ENCODE measurements around the gene ZSWIM8.

The ZSWIM8 gene

DNA sequence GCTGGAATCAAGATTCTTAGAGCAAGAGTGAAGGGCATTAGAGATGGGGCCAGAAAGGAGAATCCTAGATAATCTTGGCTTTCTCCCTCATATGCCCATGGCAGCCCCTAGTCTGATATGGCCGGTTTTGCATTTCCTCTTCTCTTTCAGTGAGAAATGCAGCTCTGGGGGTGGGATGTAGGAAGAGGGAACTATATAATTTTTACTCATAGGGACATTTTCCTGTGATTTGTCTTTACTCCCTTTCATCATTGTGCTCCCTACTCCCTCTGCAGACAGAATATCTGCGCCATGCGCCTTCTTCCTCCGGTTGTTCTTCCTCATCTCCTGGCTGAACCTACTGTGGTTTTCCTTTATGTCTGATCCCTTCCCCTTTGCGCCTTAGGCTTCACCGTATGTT, 20.3 kb upstream of the ZSWIM8 start:
- peaks cover 95% of the 10 kb centered on the region for H3K36me3 ChIP-seq (ENCODE audit: low read depth)
- H3K27me3 ChIP-seq (ENCODE audit: insufficient read depth, poor library complexity, severe bottlenecking), result no peaks in the 10 kb centered on the region
- ATAC-seq (ENCODE audit: low read depth), result no peak
- H3K4me1 ChIP-seq (ENCODE audit: insufficient read depth, poor library complexity, severe bottlenecking), result peaks cover 16% of the 10 kb centered on the region
- no peaks in the 10 kb centered on the region for H3K9me3 ChIP-seq (ENCODE audit: severe bottlenecking)
- no peak overlapping the region for H3K4me3 ChIP-seq (ENCODE audit: severe bottlenecking)
- H3K27ac ChIP-seq (ENCODE audit: poor library complexity, severe bottlenecking), result no peak overlapping the region
- no peak for DNase-seq (ENCODE audit: low spot score)
- TF ChIP-seq, protein P1, sequence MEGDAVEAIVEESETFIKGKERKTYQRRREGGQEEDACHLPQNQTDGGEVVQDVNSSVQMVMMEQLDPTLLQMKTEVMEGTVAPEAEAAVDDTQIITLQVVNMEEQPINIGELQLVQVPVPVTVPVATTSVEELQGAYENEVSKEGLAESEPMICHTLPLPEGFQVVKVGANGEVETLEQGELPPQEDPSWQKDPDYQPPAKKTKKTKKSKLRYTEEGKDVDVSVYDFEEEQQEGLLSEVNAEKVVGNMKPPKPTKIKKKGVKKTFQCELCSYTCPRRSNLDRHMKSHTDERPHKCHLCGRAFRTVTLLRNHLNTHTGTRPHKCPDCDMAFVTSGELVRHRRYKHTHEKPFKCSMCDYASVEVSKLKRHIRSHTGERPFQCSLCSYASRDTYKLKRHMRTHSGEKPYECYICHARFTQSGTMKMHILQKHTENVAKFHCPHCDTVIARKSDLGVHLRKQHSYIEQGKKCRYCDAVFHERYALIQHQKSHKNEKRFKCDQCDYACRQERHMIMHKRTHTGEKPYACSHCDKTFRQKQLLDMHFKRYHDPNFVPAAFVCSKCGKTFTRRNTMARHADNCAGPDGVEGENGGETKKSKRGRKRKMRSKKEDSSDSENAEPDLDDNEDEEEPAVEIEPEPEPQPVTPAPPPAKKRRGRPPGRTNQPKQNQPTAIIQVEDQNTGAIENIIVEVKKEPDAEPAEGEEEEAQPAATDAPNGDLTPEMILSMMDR (IDR thresholded peaks at IDR 0.05; ENCODE audit: poor library complexity, severe bottlenecking), result no peak

GRCh38 chr10:73768881-73769280, 16.5 kb upstream of the ZSWIM8 start:
- peaks cover 3% of the 10 kb centered on the region for H3K4me1 ChIP-seq (ENCODE audit: insufficient read depth, poor library complexity, severe bottlenecking)
- TF ChIP-seq, protein P1 (IDR thresholded peaks at IDR 0.05; ENCODE audit: poor library complexity, severe bottlenecking), result no peak
- H3K27me3 ChIP-seq (ENCODE audit: insufficient read depth, poor library complexity, severe bottlenecking), result no peaks in the 10 kb centered on the region
- no peak for ATAC-seq (ENCODE audit: low read depth)
- DNase-seq (ENCODE audit: low spot score), result no peak
- peaks cover 76% of the 10 kb centered on the region for H3K36me3 ChIP-seq (ENCODE audit: low read depth)
- no peaks in the 10 kb centered on the region for H3K9me3 ChIP-seq (ENCODE audit: severe bottlenecking)
- H3K27ac ChIP-seq (ENCODE audit: poor library complexity, severe bottlenecking), result no peak overlapping the region
- H3K4me3 ChIP-seq (ENCODE audit: severe bottlenecking), result no peak overlapping the region

DNA sequence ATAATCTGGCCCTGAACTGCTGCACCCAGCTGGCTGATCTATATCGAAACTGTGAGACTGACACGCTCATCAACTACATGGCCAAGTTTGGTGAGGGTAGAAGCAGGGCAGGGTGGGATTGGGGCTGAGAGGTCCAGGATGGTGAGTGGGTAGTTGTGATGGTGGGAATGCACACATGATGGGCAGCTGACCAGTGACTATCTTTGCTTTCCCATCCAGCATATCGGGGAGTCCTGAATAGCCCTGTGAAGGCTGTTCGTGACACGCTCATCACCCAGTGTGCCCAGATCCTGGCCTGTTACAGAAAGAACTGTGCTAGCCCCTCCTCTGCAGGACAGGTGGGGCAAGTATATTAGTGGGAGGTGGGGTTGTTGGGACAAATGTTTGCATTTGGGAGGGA, 16.0 kb upstream of the ZSWIM8 start:
- H3K27me3 ChIP-seq (ENCODE audit: insufficient read depth, poor library complexity, severe bottlenecking), result no peaks in the 10 kb centered on the region
- no peaks in the 10 kb centered on the region for H3K9me3 ChIP-seq (ENCODE audit: severe bottlenecking)
- peaks cover 3% of the 10 kb centered on the region for H3K4me1 ChIP-seq (ENCODE audit: insufficient read depth, poor library complexity, severe bottlenecking)
- DNase-seq (ENCODE audit: low spot score) (no peak), ATAC-seq (ENCODE audit: low read depth) (no peak)
- H3K36me3 ChIP-seq (ENCODE audit: low read depth), result peaks cover 72% of the 10 kb centered on the region
- no peak overlapping the region for H3K4me3 ChIP-seq (ENCODE audit: severe bottlenecking)
- TF ChIP-seq, protein P1 (IDR thresholded peaks at IDR 0.05; ENCODE audit: poor library complexity, severe bottlenecking), result no peak
- H3K27ac ChIP-seq (ENCODE audit: poor library complexity, severe bottlenecking), result no peak overlapping the region

GRCh38 chr10:73771722-73772280, 13.6 kb upstream of the ZSWIM8 start:
- peak; percentile 2; the same call in 1 of the 3 replicates for ATAC-seq (ENCODE audit: low read depth)
- Histone ChIP-seq H3K27ac (ENCODE audit: poor library complexity, severe bottlenecking) (peak overlapping the region; percentile 90), H3K36me3 (ENCODE audit: low read depth) (peaks cover 72% of the 10 kb centered on the region), H3K4me3 (ENCODE audit: severe bottlenecking) (peak overlapping the region; percentile 52), H3K4me1 (ENCODE audit: insufficient read depth, poor library complexity, severe bottlenecking) (peaks cover 10% of the 10 kb centered on the region), H3K27me3 (ENCODE audit: insufficient read depth, poor library complexity, severe bottlenecking) (no peaks in the 10 kb centered on the region), H3K9me3 (ENCODE audit: severe bottlenecking) (no peaks in the 10 kb centered on the region)
- TF ChIP-seq, protein P1 (IDR thresholded peaks at IDR 0.05; ENCODE audit: poor library complexity, severe bottlenecking), result no peak
- no peak for DNase-seq (ENCODE audit: low spot score)
